Fibroblast of pulmonary artery (primary cell): Measurements from ENCODE around the gene SLC8B1.

Experiments used
- DNase-seq: peaks from one replicate; pipeline ENCODE4 v3.0.0-alpha.2; 2010; ENCODE audit warnings: low read depth
- H3K4me3 ChIP-seq: replicated peaks from 2 replicates; pipeline ENCODE4 v1.5.1; 2011; ENCODE audit warnings: low read depth, mild to moderate bottlenecking, control low read depth, low read length, moderate library complexity
- CTCF ChIP-seq: IDR thresholded peaks from 2 replicates; pipeline ENCODE4 v1.5.1; 2011; ENCODE audit warnings: mild to moderate bottlenecking, control low read depth, low read length, inconsistent platforms; ENCODE audit errors: missing control alignments

Gene SLC8B1

GRCh38 chr12:113249546-113249945 lies 85.4 kb downstream of the SLC8B1 start:
- H3K4me3 ChIP-seq = no peak overlapping the region
- DNase-seq = no peak
- TF ChIP-seq CTCF = no peak

- no peak for TF ChIP-seq CTCF
- no peak overlapping the region for H3K4me3 ChIP-seq
- DNase-seq = no peak
Observed at GRCh38 chr12:113248842-113249435, 86.0 kb downstream of the SLC8B1 start.
